Muscle layer of duodenum (tissue), 2 donors: ENCODE data around the gene PLEKHA7.
"Not testable (repeated sequence)": the region's sequence is repeated elsewhere in the genome, so short reads cannot be mapped to it uniquely, and the experiment has no call there.

Experiments
- H3K27ac ChIP-seq: one replicate; pipeline ENCODE4 v1.7.0; 2013; ENCODE audit warnings: mild to moderate bottlenecking, low read length
- H3K27me3 ChIP-seq: one replicate; pipeline ENCODE4 v1.7.0; 2013; ENCODE audit warnings: low read depth, mild to moderate bottlenecking, control low read depth, low read length
- H3K36me3 ChIP-seq, 2 donors: one replicate each; pipeline ENCODE4 v1.7.0; 2013; ENCODE audit warnings: low read length in 2 of 2, control low read depth in 1 of 2, mild to moderate bottlenecking in 1 of 2; ENCODE audit not compliant: insufficient read depth in 2 of 2, control insufficient read depth in 1 of 2
- H3K4me1 ChIP-seq, 2 donors: one replicate each; pipeline ENCODE4 v1.7.0; 2013; ENCODE audit warnings: low read length in 2 of 2, mild to moderate bottlenecking in 2 of 2, control low read depth in 1 of 2, moderate library complexity in 1 of 2; ENCODE audit not compliant: insufficient read depth in 2 of 2, control insufficient read depth in 1 of 2
- H3K4me3 ChIP-seq, 2 donors: one replicate each; pipeline ENCODE4 v1.7.0; 2013; ENCODE audit warnings: low read length in 2 of 2, low read depth in 1 of 2, mild to moderate bottlenecking in 1 of 2
- H3K9me3 ChIP-seq, 2 donors: one replicate each; pipeline ENCODE4 v1.7.0; 2013; ENCODE audit warnings: low read length in 2 of 2, control low read depth in 1 of 2, mild to moderate bottlenecking in 1 of 2; ENCODE audit not compliant: control insufficient read depth in 1 of 2
- donor health status: healthy.

PLEKHA7 gene

DNA sequence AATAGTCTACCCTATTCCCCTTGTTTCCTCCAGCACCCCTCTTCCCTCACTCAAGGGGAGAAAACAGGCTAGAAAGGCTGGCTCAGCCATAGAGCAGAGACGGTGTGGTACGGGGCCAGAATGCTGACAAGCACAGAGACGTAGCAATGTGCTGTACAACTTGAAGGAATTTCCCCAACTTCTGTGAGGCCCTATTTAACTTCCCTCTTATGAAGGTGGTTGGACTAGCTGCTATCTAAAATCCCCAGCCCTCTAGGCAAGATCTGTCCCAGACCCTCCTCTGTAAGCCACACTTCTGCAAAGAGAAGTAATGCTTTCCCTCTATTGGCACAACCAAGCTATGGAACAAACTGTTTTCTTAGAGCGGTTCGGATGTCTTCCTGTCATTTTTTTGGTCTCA, 37.8 kb downstream of the PLEKHA7 start:
- H3K4me1 ChIP-seq = peaks cover 0 to 7% of the 10 kb centered on the region in 2 donors

DNA sequence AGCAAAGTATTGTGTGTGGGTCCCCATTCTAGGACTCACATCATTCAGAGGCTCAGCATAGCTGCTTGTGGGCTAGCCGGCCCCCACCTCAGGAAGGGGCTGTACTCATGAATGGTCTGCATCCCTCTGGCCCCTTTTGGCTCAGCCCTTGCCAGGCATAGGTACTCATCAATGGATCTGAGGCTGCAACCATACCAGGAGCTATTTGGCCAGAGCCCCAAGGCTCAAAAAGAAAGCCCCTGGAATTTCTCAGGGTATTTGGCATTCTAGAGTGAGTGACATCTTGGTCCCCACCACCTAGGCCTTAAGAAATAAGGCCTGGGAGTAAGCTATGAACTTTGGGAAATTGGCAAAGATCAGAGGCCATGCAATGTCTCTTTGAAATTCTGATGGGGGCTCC, 38.3 kb downstream of the PLEKHA7 start:
- Histone ChIP-seq H3K9me3 (no peaks in the 10 kb centered on the region), H3K4me3 (no peak overlapping the region), H3K27me3 (no peaks in the 10 kb centered on the region), H3K27ac (no peak overlapping the region), H3K36me3 (no peaks in the 10 kb centered on the region), H3K4me1 (peaks cover 0 to 7% of the 10 kb centered on the region in 2 donors)

More for the DNA sequence above, 37.8 kb downstream of the PLEKHA7 start:
- Histone ChIP-seq H3K9me3 (no peaks in the 10 kb centered on the region), H3K36me3 (no peaks in the 10 kb centered on the region), H3K27ac (no peak overlapping the region), H3K4me3 (no peak overlapping the region), H3K27me3 (no peaks in the 10 kb centered on the region)

DNA sequence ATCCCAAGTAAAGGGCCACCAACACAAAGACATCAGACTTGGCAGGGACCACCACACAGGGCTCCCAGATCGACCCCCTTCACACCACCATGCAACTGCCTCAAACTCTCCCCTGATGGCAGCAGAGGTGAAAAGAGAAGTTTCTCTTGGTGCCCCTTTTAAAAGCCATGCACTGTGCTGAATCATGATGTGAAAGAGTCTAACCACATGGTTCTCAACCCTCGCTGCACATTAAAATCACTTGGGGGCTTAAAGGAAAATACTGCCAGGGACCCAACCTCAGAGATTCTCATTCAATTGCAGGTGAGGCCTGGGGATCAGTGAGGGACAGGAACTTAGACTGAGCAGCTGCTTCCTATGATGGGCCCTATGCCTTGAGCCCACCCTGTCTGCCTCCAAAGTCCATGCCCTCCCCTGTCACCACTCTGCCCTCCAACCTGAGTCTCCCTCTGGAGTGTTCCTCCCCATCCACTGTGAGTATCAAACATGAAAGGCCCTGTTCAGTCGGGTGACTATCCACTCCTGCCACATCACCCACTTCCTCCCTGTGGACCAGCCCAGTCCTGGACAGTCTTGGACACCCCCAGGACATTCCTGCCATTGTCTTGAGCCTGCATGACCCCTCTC, 40.8 kb downstream of the PLEKHA7 start:
- no peak overlapping the region for H3K4me3 ChIP-seq
- H3K4me1 ChIP-seq = peaks cover 0 to 15% of the 10 kb centered on the region in 2 donors
- H3K27ac ChIP-seq = no peak overlapping the region
- H3K9me3 ChIP-seq = no peaks in the 10 kb centered on the region
- H3K27me3 ChIP-seq = no peaks in the 10 kb centered on the region
- H3K36me3 ChIP-seq = no peaks in the 10 kb centered on the region

DNA sequence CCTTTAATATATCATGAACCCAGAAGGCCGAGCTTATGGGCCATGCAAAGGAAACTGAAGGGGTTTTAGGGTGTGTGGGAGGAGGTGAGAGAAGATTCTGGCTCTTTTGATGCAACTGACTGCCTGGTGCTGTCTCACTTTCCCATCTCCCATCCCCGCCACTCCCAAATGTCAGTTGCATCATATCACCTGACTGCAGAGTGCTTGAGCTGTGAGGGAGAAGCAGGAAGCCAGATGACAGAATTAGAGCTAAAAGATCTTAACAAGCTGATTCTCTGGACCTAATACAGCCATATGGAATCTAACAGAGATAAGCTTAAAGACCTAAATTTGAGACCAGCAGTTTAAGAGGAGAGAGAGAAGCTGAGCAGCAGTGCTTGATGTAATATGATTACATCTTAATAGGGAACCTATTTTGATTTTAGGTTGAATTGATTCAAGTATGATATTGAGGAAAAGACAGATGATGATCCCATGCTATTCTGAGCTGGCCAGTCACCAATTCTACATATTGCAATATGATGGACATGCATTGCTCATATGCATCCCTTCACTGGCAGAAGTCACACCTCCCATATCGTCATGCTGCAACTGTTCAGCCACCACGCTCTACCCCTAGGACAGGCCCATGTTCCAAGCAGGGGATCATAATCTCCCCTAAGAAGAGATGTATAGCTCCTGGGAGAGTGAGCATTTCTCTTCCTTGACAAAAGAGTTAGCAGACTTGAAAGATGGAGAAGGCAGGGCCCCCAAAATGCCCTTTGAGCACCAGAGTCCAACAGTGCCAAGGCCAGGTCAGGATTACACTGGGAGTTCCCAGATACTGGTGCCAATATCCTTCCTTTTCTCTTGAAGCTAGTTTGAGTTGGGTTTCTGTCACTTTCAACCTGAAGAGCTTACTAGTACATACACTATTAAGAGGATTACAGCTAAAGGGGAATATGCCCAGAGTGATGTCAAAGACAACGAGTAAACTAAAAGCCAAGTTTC, 44.9 kb downstream of the PLEKHA7 start:
- Histone ChIP-seq H3K9me3 (no peaks in the 10 kb centered on the region), H3K27me3 (no peaks in the 10 kb centered on the region), H3K4me3 (no peak overlapping the region), H3K36me3 (no peaks in the 10 kb centered on the region), H3K27ac (peak overlapping the region; percentile 14), H3K4me1 (peaks cover 0 to 14% of the 10 kb centered on the region in 2 donors)

DNA sequence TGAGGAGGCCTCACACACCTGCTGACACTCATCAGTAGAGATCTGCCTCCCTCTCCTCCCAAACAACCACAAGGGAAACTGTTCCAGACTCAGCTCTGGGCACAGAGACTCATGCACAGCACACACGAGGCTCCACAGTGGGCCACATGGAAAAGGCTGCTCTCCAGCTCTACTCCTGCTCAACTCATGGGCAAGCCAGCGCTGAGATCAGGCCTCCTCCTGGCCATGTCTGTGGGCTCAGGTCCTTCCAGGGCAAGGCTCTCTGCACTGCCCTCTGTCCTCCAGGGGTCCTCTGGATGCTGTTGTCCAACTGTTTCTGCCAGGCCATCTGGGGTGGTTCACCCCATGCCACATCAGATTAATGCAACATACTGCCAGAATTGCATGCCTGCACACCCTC, 46.0 kb downstream of the PLEKHA7 start:
- H3K27ac ChIP-seq = no peak overlapping the region
- no peaks in the 10 kb centered on the region for H3K27me3 ChIP-seq
- no peaks in the 10 kb centered on the region for H3K9me3 ChIP-seq
- no peaks in the 10 kb centered on the region for H3K36me3 ChIP-seq
- H3K4me3 ChIP-seq = no peak overlapping the region
- peaks cover 0 to 14% of the 10 kb centered on the region in 2 donors for H3K4me1 ChIP-seq

DNA sequence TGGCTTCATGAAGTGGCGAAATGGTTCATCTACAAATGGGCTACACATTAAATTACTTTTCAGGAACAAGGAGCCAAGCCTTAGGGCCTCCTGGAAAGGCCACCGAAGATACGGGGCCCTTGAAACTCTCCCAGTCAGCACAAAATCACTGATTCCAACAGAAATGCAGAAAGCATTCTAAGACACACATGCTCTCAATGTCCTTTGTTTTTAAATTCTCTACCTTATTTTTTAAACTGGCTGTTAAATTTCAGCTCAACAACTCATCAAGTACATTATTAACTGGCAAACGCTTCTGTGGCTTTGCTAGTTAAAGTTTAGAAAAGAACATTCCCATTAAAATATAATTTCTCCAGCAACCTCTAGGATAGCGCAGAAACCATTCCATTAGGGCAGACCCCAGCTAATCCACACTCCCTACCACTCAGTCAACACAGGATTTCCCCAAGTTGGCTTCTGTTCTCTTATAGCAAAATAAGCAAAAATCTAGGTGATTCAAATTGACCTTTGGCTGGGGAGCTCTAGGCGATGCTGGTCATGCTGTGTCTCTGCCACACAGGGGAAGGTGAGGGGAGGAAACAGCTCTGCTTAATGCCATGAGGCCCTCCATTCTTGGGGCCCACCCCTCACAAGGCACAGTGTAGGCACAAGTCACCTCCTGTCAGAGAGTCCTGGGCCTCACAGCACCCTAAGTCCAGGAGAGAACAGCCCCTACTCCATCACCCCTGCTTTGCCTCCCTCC, 47.1 kb downstream of the PLEKHA7 start:
- no peaks in the 10 kb centered on the region for H3K9me3 ChIP-seq
- H3K36me3 ChIP-seq = no peaks in the 10 kb centered on the region
- H3K27me3 ChIP-seq = no peaks in the 10 kb centered on the region
- peaks cover 0 to 14% of the 10 kb centered on the region in 2 donors for H3K4me1 ChIP-seq
- no peak overlapping the region for H3K4me3 ChIP-seq
- peak overlapping the region; percentile 74 for H3K27ac ChIP-seq

DNA sequence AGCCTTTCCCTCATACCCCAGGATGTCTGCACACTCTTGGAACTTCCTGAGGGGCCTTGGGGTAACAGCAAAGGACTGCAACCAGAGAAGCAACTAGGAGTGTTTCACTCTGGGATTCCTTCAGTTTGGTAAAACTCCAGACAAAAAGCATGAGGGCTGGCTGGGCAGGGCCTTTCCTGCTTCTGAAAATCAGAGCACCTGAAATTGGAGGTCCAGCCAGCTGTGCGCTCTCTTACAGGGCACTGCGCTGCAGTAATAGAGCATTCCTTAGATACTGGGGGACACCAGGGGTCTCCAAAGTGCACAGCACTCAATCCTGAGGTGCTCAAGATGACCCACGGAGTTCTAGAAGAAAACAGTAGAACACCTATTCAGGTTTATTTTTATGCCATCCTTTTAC, 49.7 kb downstream of the PLEKHA7 start:
- Histone ChIP-seq H3K4me3 (no peak overlapping the region), H3K27me3 (no peaks in the 10 kb centered on the region), H3K36me3 (no peaks in the 10 kb centered on the region), H3K4me1 (peaks cover 0 to 14% of the 10 kb centered on the region in 2 donors), H3K9me3 (no peaks in the 10 kb centered on the region), H3K27ac (no peak overlapping the region)

DNA sequence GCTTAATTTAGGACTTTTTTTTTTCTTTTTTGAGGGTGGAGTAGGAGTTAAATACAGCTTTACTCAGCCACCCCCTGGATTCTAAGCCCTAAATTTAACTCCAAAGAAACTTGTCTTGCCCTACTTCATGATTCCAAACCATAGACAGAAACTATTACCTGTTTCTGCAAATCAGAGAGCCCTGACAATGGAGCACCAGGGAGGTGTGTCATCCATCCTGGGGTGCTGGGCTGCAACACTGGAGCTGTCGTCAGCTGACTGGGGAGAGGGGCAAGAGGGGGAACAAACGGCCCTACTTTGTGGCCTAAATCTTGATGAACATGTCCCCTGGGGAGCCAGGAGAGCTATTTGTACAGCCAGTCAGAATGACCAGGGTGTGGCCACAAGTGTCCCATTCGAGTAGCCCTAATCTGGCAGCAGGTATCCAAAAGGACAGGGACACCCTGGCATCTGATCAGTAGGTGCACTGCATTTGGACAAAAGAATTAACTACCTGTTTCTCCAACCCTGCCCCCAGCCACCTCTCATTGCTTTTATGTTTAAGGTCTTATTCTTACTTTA, 50.8 kb downstream of the PLEKHA7 start:
- peaks cover 0 to 6% of the 10 kb centered on the region in 2 donors for H3K4me1 ChIP-seq
- no peak overlapping the region for H3K4me3 ChIP-seq
- no peaks in the 10 kb centered on the region for H3K36me3 ChIP-seq
- no peak overlapping the region for H3K27ac ChIP-seq
- H3K9me3 ChIP-seq = no peaks in the 10 kb centered on the region
- H3K27me3 ChIP-seq = no peaks in the 10 kb centered on the region

DNA sequence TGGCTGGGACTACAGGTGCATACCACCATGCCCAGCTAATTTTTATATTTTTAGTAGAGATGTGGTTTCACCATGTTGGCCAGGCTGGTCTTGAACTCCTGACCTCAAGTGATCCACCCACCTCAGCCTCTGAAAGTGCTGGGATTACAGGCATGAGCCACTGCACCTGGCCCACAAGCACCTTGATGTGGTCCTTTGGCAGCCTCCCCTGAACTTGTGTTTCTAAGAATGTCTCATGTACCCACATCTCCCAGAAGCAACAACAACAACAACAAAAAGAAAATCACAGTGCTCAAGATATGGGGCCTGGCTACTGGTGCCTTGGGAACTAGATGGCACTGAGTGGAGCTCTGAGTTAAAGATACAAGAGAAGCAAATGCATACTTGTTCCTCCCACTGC, 51.6 kb downstream of the PLEKHA7 start:
- not testable (repeated sequence) for H3K27ac ChIP-seq, H3K36me3 ChIP-seq, H3K27me3 ChIP-seq, H3K4me3 ChIP-seq, H3K9me3 ChIP-seq, H3K4me1 ChIP-seq

DNA sequence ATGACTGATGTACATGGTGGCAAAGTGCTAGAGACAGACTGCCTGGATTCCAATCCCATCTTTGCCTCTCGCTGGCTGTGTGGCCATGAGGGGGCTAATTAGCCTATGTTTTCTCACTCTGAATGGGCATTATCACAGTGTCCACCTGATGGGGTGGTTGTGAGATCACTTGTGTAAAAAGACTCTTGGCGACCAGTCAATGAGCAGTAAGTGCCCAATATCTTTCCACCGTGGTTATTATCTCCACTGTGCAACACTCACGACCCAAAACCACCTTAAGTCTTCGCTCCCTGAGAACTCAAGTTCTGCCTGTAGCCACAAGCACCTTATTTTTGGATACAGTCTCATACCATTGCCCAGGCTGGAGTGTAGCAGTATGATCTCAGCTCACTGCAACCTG, 52.1 kb downstream of the PLEKHA7 start:
- Histone ChIP-seq H3K27ac (no peak overlapping the region), H3K4me3 (no peak overlapping the region), H3K4me1 (peaks cover 0 to 4% of the 10 kb centered on the region in 2 donors), H3K36me3 (no peaks in the 10 kb centered on the region), H3K9me3 (no peaks in the 10 kb centered on the region), H3K27me3 (no peaks in the 10 kb centered on the region)

DNA sequence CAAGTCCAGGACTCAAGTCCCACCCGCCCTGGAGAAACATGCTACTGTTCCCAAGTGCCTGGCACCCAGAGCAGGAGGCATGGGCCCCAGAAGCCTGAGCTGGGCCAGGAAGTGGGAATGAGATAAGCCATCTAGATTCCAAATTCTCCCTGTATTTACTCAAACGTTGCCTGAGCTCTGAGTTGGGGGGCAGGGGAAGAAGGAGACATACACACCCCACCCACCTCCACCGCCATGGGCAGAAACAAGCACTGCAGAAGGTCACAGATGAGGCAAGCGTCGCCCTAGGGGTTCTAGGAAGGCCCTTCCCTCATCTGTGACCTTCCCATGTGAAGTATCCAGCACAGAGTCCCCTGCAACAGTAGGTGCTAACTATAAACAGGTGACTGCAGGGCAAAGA, 54.0 kb downstream of the PLEKHA7 start:
- no peaks in the 10 kb centered on the region for H3K4me1 ChIP-seq

More for the DNA sequence above, 54.0 kb downstream of the PLEKHA7 start:
- Histone ChIP-seq H3K27me3 (no peaks in the 10 kb centered on the region), H3K9me3 (no peaks in the 10 kb centered on the region), H3K4me3 (no peak overlapping the region), H3K36me3 (no peaks in the 10 kb centered on the region), H3K27ac (no peak overlapping the region)
